Stimulated activated naive CD4-positive, alpha-beta T cell treated with Interleukin-2 at 50 U/mL for 16 hours (primary cell): ENCODE measurements around the gene SIK2.
"Not testable (repeated sequence)": the region's sequence is repeated elsewhere in the genome, so short reads cannot be mapped to it uniquely, and the experiment has no call there.

ENCODE experiments used
- DNase-seq: peaks from one replicate; lab custom pipeline; 2025; lab: John Stamatoyannopoulos, UW

The SIK2 gene

GRCh38 chr11:111759778-111760407 is 157.6 kb downstream of the SIK2 start:
- DNase-seq: no peak

- no peak for DNase-seq
These were observed 158.8 kb downstream of the SIK2 start for GRCh38 chr11:111761036-111761435.

- DNase-seq: no peak
These were observed 160.3 kb downstream of the SIK2 start for GRCh38 chr11:111762526-111762925.

GRCh38 chr11:111762981-111763643 is 160.9 kb downstream of the SIK2 start:
- DNase-seq: no peak

GRCh38 chr11:111764621-111765020 is 162.4 kb downstream of the SIK2 start:
- DNase-seq: no peak

- DNase-seq: no peak
These were observed 163.2 kb downstream of the SIK2 start for GRCh38 chr11:111765320-111765983.

GRCh38 chr11:111765984-111766833 is 164.0 kb downstream of the SIK2 start, which contains the start of gene PPP2R1B:
PPP2R1B (minus strand) TSS chr11:111766389; CDS start chr11:111766361, 28 bp downstream.
- DNase-seq: peak; percentile 80

- DNase-seq: no peak
These were observed 164.5 kb downstream of the SIK2 start for GRCh38 chr11:111766834-111767142.

- DNase-seq: no peak
These were observed 168.4 kb downstream of the SIK2 start for GRCh38 chr11:111770581-111771134.

- DNase-seq: not testable (repeated sequence)
These were observed 169.0 kb downstream of the SIK2 start for GRCh38 chr11:111771205-111771604.

- no peak for DNase-seq
These were observed 170.3 kb downstream of the SIK2 start for GRCh38 chr11:111772535-111772934.

GRCh38 chr11:111774955-111775710 is 172.9 kb downstream of the SIK2 start:
- DNase-seq: no peak

- DNase-seq: no peak
These were observed 174.3 kb downstream of the SIK2 start for GRCh38 chr11:111776398-111777093.

GRCh38 chr11:111777094-111778046 is 175.1 kb downstream of the SIK2 start:
- DNase-seq: no peak

- DNase-seq: no peak
These were observed 175.9 kb downstream of the SIK2 start for GRCh38 chr11:111778047-111778558.

- no peak for DNase-seq
These were observed 176.9 kb downstream of the SIK2 start for GRCh38 chr11:111779118-111779517.
